KMS-11 (cell line): ENCODE results near the gene UGT2A2.

ENCODE experiments used
- H2AFZ ChIP-seq: fragments of 200-600 bp; sonication (generic); 2 replicates; pipeline ENCODE4 v1.6.1; 2016; ENCODE audit warnings: antibody characterized with exemption, mixed run types, low read depth
- H3K27ac ChIP-seq: fragments of 200-600 bp; sonication (generic); 2 replicates; pipeline ENCODE4 v1.6.1; 2016; ENCODE audit warnings: mild to moderate bottlenecking, mixed run types
- H3K27me3 ChIP-seq: fragments of 200-600 bp; sonication (generic); 2 replicates; pipeline ENCODE4 v1.6.1; 2017; ENCODE audit warnings: mild to moderate bottlenecking, low read depth, mixed run types, moderate library complexity; ENCODE audit not compliant: insufficient read depth
- H3K36me3 ChIP-seq: fragments of 200-600 bp; sonication (generic); 2 replicates; pipeline ENCODE4 v1.6.1; 2017; ENCODE audit warnings: mild to moderate bottlenecking, mixed run types; ENCODE audit not compliant: insufficient read depth
- H3K4me1 ChIP-seq: fragments of 200-600 bp; sonication (generic); 2 replicates; pipeline ENCODE4 v1.6.1; 2016; ENCODE audit warnings: mild to moderate bottlenecking, low read depth, mixed run types; ENCODE audit not compliant: poor library complexity, severe bottlenecking
- H3K4me2 ChIP-seq: fragments of 200-600 bp; sonication (generic); 2 replicates; pipeline ENCODE4 v1.7.0; 2016; ENCODE audit warnings: mild to moderate bottlenecking, mixed run types
- H3K4me3 ChIP-seq: fragments of 200-600 bp; sonication (generic); IDR thresholded peaks from 2 replicates; pipeline ENCODE4 v1.6.1; 2017; ENCODE audit warnings: low read depth, low read length, mixed read lengths; ENCODE audit not compliant: insufficient read depth
- H3K79me2 ChIP-seq: fragments of 200-600 bp; sonication (generic); 2 replicates; pipeline ENCODE4 v1.6.1; 2016; ENCODE audit warnings: low read depth, mixed run types; ENCODE audit not compliant: insufficient read depth
- H3K9ac ChIP-seq: fragments of 200-600 bp; sonication (generic); 2 replicates; pipeline ENCODE4 v1.6.1; 2016; ENCODE audit warnings: mild to moderate bottlenecking, mixed run types
- H4K20me1 ChIP-seq: fragments of 200-600 bp; sonication (generic); 2 replicates; pipeline ENCODE4 v1.6.1; 2016; ENCODE audit warnings: mild to moderate bottlenecking, mixed run types; ENCODE audit not compliant: insufficient read depth
- TF ChIP-seq, protein P1 (sequence below): fragments of 200-600 bp; sonication (generic); conservative IDR thresholded peaks from 2 replicates; pipeline ENCODE4 v1.6.1; 2017; ENCODE audit warnings: low read depth, mild to moderate bottlenecking, antibody characterized with exemption, low read length, moderate library complexity, mixed read lengths

UGT2A2 gene

DNA sequence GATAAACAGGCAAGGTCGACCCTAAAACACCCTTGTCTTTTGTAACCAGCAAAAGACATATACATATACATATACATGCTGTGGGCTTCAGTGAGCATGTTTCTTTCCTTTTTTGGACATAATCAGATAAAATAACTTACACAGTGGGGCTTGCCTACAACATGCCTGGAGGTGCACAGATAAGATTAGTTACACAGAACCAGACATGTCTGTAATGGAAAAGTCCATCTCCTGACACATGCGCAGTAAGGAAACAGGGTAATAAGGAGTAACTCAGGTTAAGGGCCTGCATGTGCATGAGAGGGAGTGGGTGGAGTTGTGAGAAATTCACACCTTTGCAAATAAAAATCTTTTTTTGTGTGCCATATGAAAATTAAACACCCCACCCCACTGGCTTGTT lies 10.2 kb upstream of the UGT2A2 start:
- TF ChIP-seq, protein P1, sequence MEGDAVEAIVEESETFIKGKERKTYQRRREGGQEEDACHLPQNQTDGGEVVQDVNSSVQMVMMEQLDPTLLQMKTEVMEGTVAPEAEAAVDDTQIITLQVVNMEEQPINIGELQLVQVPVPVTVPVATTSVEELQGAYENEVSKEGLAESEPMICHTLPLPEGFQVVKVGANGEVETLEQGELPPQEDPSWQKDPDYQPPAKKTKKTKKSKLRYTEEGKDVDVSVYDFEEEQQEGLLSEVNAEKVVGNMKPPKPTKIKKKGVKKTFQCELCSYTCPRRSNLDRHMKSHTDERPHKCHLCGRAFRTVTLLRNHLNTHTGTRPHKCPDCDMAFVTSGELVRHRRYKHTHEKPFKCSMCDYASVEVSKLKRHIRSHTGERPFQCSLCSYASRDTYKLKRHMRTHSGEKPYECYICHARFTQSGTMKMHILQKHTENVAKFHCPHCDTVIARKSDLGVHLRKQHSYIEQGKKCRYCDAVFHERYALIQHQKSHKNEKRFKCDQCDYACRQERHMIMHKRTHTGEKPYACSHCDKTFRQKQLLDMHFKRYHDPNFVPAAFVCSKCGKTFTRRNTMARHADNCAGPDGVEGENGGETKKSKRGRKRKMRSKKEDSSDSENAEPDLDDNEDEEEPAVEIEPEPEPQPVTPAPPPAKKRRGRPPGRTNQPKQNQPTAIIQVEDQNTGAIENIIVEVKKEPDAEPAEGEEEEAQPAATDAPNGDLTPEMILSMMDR, result no peak

DNA sequence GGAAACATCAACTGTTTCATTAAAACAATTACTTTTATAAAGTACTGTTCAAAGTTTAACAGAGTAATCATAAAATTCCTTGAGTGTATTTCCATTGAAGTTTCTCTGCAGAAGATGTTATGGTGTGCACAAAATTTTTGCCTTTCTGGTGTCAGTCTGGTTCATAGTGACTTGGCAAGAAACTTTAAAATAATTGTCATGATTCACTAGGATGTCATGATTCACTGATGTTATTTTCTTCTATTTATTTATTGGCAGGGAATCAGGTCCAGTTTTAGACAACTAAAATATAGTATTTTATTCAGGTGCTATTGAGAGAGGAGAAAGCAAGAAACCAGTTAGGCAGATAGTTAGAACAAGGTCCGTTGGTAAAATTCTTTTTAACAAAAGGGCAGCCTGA lies 9.8 kb upstream of the UGT2A2 start:
- Histone ChIP-seq H3K36me3 (no peaks in the 10 kb centered on the region), H2AFZ (no peak overlapping the region), H3K9ac (no peak overlapping the region), H3K4me3 (no peak overlapping the region), H3K4me2 (no peak overlapping the region), H3K27ac (no peak overlapping the region), H3K27me3 (no peaks in the 10 kb centered on the region), H3K4me1 (no peaks in the 10 kb centered on the region), H4K20me1 (no peaks in the 10 kb centered on the region), H3K79me2 (no peaks in the 10 kb centered on the region)
- TF ChIP-seq, protein P1, result no peak

More for the DNA sequence above, 10.2 kb upstream of the UGT2A2 start:
- H4K20me1 ChIP-seq, result no peaks in the 10 kb centered on the region
- H3K79me2 ChIP-seq, result no peaks in the 10 kb centered on the region
- no peaks in the 10 kb centered on the region for H3K36me3 ChIP-seq
- H3K27me3 ChIP-seq, result no peaks in the 10 kb centered on the region
- H3K4me2 ChIP-seq, result no peak overlapping the region
- no peak overlapping the region for H3K27ac ChIP-seq
- H3K4me1 ChIP-seq, result no peaks in the 10 kb centered on the region
- H3K9ac ChIP-seq, result no peak overlapping the region
- H2AFZ ChIP-seq, result no peak overlapping the region
- no peak overlapping the region for H3K4me3 ChIP-seq

DNA sequence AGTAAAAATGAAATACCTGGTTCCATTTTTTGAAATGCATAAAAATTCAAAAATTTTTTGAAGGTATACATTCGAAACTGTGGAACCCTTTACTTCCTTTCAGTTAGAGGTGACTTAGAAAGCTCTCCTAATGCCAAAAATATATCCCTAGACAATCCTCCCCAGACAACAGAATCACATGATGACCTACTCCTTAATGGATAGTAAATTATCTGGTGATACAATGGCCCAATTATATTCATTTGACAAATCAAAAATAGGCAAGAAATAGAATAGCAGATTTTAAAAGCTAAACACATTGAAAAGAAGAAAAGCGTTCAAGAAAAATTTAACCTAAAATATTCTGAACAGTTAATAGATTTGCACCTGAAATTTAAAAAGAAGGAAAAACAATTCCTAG lies 3.5 kb upstream of the UGT2A2 start:
- H3K27ac ChIP-seq, result no peak overlapping the region
- no peaks in the 10 kb centered on the region for H3K36me3 ChIP-seq
- no peaks in the 10 kb centered on the region for H3K27me3 ChIP-seq
- no peak overlapping the region for H3K4me3 ChIP-seq
- no peak overlapping the region for H3K9ac ChIP-seq
- no peaks in the 10 kb centered on the region for H4K20me1 ChIP-seq
- H2AFZ ChIP-seq, result no peak overlapping the region
- no peaks in the 10 kb centered on the region for H3K79me2 ChIP-seq
- H3K4me1 ChIP-seq, result no peaks in the 10 kb centered on the region
- H3K4me2 ChIP-seq, result no peak overlapping the region
- TF ChIP-seq, protein P1, result no peak

DNA sequence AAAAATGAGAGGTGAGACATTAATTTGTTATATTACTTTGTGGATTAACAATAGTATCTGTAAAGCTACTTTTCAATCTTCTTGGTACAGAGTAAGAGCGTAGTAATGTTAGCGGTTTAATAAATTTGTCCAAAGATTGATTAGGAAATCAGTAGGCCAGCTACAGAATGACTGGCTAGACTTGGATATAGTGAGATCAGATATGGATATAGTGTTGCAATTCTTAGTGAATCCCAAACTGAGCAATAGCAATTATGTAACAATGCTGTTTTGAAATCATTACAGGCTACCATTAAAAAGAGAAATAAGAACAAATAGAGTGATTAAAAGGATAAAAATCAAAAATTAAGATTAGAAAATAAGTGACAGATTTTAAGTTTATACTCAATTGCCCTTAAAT lies 847 bp upstream of the UGT2A2 start:
- Histone ChIP-seq H3K9ac (no peak overlapping the region), H3K4me1 (peaks cover 7% of the 10 kb centered on the region), H3K4me3 (no peak overlapping the region), H3K4me2 (no peak overlapping the region), H2AFZ (no peak overlapping the region), H3K27me3 (no peaks in the 10 kb centered on the region), H4K20me1 (no peaks in the 10 kb centered on the region), H3K79me2 (no peaks in the 10 kb centered on the region), H3K27ac (no peak overlapping the region), H3K36me3 (no peaks in the 10 kb centered on the region)
- TF ChIP-seq, protein P1, result no peak
